ENCODE measurements around the gene GPR34. TPM values are rescaled to one million over a fixed set of nuclear protein-coding genes. Genes with fewer than 3 reads are reported as not detected.
"Not testable (repeated sequence)": the region's sequence is repeated elsewhere in the genome, so short reads cannot be mapped to it uniquely, and the experiment has no call there.

GPR34 gene
- total and polyA plus RNA-seq, 5 donors: 1.5 to 10.2 (median 8.2) TPM

- ATAC-seq; DNase-seq; H3K27ac ChIP-seq (ENCODE audit: low read length): not testable (repeated sequence)
Measured at GRCh38 chrX:41719610-41720009, 30.8 kb downstream of the GPR34 start.

GRCh38 chrX:41720125-41720779 is 31.5 kb downstream of the GPR34 start:
- no peak overlapping the region for H3K27ac ChIP-seq (ENCODE audit: low read length)
- H3K9me3 ChIP-seq (ENCODE audit: control insufficient read depth, low read length): no peaks in the 10 kb centered on the region
- H3K4me3 ChIP-seq (ENCODE audit: low read length): no peak overlapping the region
- no peaks in the 10 kb centered on the region for H3K4me1 ChIP-seq (ENCODE audit: control insufficient read depth, insufficient read depth, low read length)
- intact Hi-C loops (cut with DNase I): no loop called here
- 88% methylated on average over 3 of the region's 3 CpGs for WGBS
- no peak for DNase-seq
- H3K27me3 ChIP-seq (ENCODE audit: control insufficient read depth, insufficient read depth): no peaks in the 10 kb centered on the region
- no peak for ATAC-seq

More at GRCh38 chrX:41719610-41720009, 30.8 kb downstream of the GPR34 start:
- H3K4me1 ChIP-seq (ENCODE audit: control insufficient read depth, insufficient read depth, low read length); H3K9me3 ChIP-seq (ENCODE audit: control insufficient read depth, low read length); intact Hi-C loops (cut with DNase I); H3K27me3 ChIP-seq (ENCODE audit: control insufficient read depth, insufficient read depth); H3K4me3 ChIP-seq (ENCODE audit: low read length): not testable (repeated sequence)
- WGBS: 85% methylated on average over 6 of the region's 6 CpGs

GRCh38 chrX:41721590-41721989 is 32.8 kb downstream of the GPR34 start:
- Histone ChIP-seq H3K27me3 (ENCODE audit: control insufficient read depth, insufficient read depth) (no peaks in the 10 kb centered on the region), H3K4me1 (ENCODE audit: control insufficient read depth, insufficient read depth, low read length) (no peaks in the 10 kb centered on the region), H3K9me3 (ENCODE audit: control insufficient read depth, low read length) (no peaks in the 10 kb centered on the region), H3K27ac (ENCODE audit: low read length) (no peak overlapping the region), H3K4me3 (ENCODE audit: low read length) (no peak overlapping the region)
- WGBS: 92% methylated on average over 1 of the region's 1 CpG
- DNase-seq: no peak
- ATAC-seq: no peak
- intact Hi-C loops (cut with DNase I): no loop called here

GRCh38 chrX:41722214-41722613 is 33.4 kb downstream of the GPR34 start:
- no peaks in the 10 kb centered on the region for H3K9me3 ChIP-seq (ENCODE audit: control insufficient read depth, low read length)
- no peak overlapping the region for H3K27ac ChIP-seq (ENCODE audit: low read length)
- no peak overlapping the region for H3K4me3 ChIP-seq (ENCODE audit: low read length)
- H3K27me3 ChIP-seq (ENCODE audit: control insufficient read depth, insufficient read depth): no peaks in the 10 kb centered on the region
- DNase-seq (no peak), ATAC-seq (no peak)
- H3K4me1 ChIP-seq (ENCODE audit: control insufficient read depth, insufficient read depth, low read length): no peaks in the 10 kb centered on the region
- 94% methylated on average over 3 of the region's 3 CpGs for WGBS
- intact Hi-C loops (cut with DNase I): no loop called here

GRCh38 chrX:41722816-41723618 is 34.2 kb downstream of the GPR34 start:
- no peak overlapping the region for H3K4me3 ChIP-seq (ENCODE audit: low read length)
- intact Hi-C loops (cut with DNase I): no loop called here
- no peaks in the 10 kb centered on the region for H3K4me1 ChIP-seq (ENCODE audit: control insufficient read depth, insufficient read depth, low read length)
- ATAC-seq: no peak
- no peak for DNase-seq
- 81% methylated on average over 3 of the region's 3 CpGs for WGBS
- H3K27ac ChIP-seq (ENCODE audit: low read length): no peak overlapping the region
- no peaks in the 10 kb centered on the region for H3K27me3 ChIP-seq (ENCODE audit: control insufficient read depth, insufficient read depth)
- no peaks in the 10 kb centered on the region for H3K9me3 ChIP-seq (ENCODE audit: control insufficient read depth, low read length)

- H3K9me3 ChIP-seq (ENCODE audit: control insufficient read depth, low read length): no peaks in the 10 kb centered on the region
- H3K4me3 ChIP-seq (ENCODE audit: low read length): no peak within 1 kb of the TSS
- intact Hi-C loops (cut with DNase I): no loop called here
- WGBS: 71% methylated on average over 2 of the region's 2 CpGs
- H3K27ac ChIP-seq (ENCODE audit: low read length): no peak within 1 kb of the TSS
- no peak for ATAC-seq
- no peak for DNase-seq
- H3K4me1 ChIP-seq (ENCODE audit: control insufficient read depth, insufficient read depth, low read length): no peaks in the 10 kb centered on the region
- no peaks in the 10 kb centered on the region for H3K27me3 ChIP-seq (ENCODE audit: control insufficient read depth, insufficient read depth)
Measured at GRCh38 chrX:41723826-41724225, 35.1 kb downstream of the GPR34 start, which contains the start of gene GPR82. Gene GPR82 (plus strand): TSS chrX:41724181. CDS start chrX:41727027, 2,846 bp downstream.

- WGBS: 91% methylated on average over 3 of the region's 3 CpGs
- Histone ChIP-seq H3K27me3 (ENCODE audit: control insufficient read depth, insufficient read depth) (no peaks in the 10 kb centered on the region), H3K9me3 (ENCODE audit: control insufficient read depth, low read length) (no peaks in the 10 kb centered on the region), H3K27ac (ENCODE audit: low read length) (no peak overlapping the region), H3K4me3 (ENCODE audit: low read length) (no peak overlapping the region), H3K4me1 (ENCODE audit: control insufficient read depth, insufficient read depth, low read length) (no peaks in the 10 kb centered on the region)
- DNase-seq: no peak
- no peak for ATAC-seq
- intact Hi-C loops (cut with DNase I): no loop called here
Measured at GRCh38 chrX:41728125-41728524, 39.4 kb downstream of the GPR34 start.

GRCh38 chrX:41730081-41730480 is 41.3 kb downstream of the GPR34 start:
- no peak overlapping the region for H3K4me3 ChIP-seq (ENCODE audit: low read length)
- 56% methylated on average over 2 of the region's 2 CpGs for WGBS
- no peaks in the 10 kb centered on the region for H3K9me3 ChIP-seq (ENCODE audit: control insufficient read depth, low read length)
- intact Hi-C loops (cut with DNase I): no loop called here
- no peaks in the 10 kb centered on the region for H3K27me3 ChIP-seq (ENCODE audit: control insufficient read depth, insufficient read depth)
- no peak for DNase-seq
- ATAC-seq: no peak
- H3K27ac ChIP-seq (ENCODE audit: low read length): no peak overlapping the region
- no peaks in the 10 kb centered on the region for H3K4me1 ChIP-seq (ENCODE audit: control insufficient read depth, insufficient read depth, low read length)

GRCh38 chrX:41732260-41732659 is 43.5 kb downstream of the GPR34 start:
- no peak overlapping the region for H3K4me3 ChIP-seq (ENCODE audit: low read length)
- no peak for DNase-seq
- no peaks in the 10 kb centered on the region for H3K4me1 ChIP-seq (ENCODE audit: control insufficient read depth, insufficient read depth, low read length)
- no peaks in the 10 kb centered on the region for H3K9me3 ChIP-seq (ENCODE audit: control insufficient read depth, low read length)
- H3K27ac ChIP-seq (ENCODE audit: low read length): no peak overlapping the region
- intact Hi-C loops (cut with DNase I): no loop called here
- 82% methylated on average over 2 of the region's 2 CpGs for WGBS
- no peak for ATAC-seq
- no peaks in the 10 kb centered on the region for H3K27me3 ChIP-seq (ENCODE audit: control insufficient read depth, insufficient read depth)

GRCh38 chrX:41733939-41734338 is 45.2 kb downstream of the GPR34 start:
- ATAC-seq (no peak), DNase-seq (no peak)
- no peak overlapping the region for H3K27ac ChIP-seq (ENCODE audit: low read length)
- WGBS: 90% methylated on average over 1 of the region's 1 CpG
- H3K27me3 ChIP-seq (ENCODE audit: control insufficient read depth, insufficient read depth): no peaks in the 10 kb centered on the region
- intact Hi-C loops (cut with DNase I): no loop called here
- no peaks in the 10 kb centered on the region for H3K4me1 ChIP-seq (ENCODE audit: control insufficient read depth, insufficient read depth, low read length)
- no peak overlapping the region for H3K4me3 ChIP-seq (ENCODE audit: low read length)
- H3K9me3 ChIP-seq (ENCODE audit: control insufficient read depth, low read length): no peaks in the 10 kb centered on the region

GRCh38 chrX:41734530-41734929 is 45.8 kb downstream of the GPR34 start:
- Histone ChIP-seq H3K4me1 (ENCODE audit: control insufficient read depth, insufficient read depth, low read length) (no peaks in the 10 kb centered on the region), H3K27me3 (ENCODE audit: control insufficient read depth, insufficient read depth) (no peaks in the 10 kb centered on the region), H3K27ac (ENCODE audit: low read length) (no peak overlapping the region), H3K9me3 (ENCODE audit: control insufficient read depth, low read length) (no peaks in the 10 kb centered on the region), H3K4me3 (ENCODE audit: low read length) (no peak overlapping the region)
- WGBS: 31% methylated on average over 1 of the region's 1 CpG
- intact Hi-C loops (cut with DNase I): no loop called here
- DNase-seq: no peak
- no peak for ATAC-seq
